Activated T-helper 1 cell treated with anti-CD3 and anti-CD28 coated beads, Interleukin-12 subunit alpha, Interleukin-12 subunit beta, Interleukin-2, Interleukin-4 antibody, amounts not matched to agents 30 ng/mL and 10 ng/mL and 1 ng/mL, durations not matched to agents 14 hours and 24 hours and 36 hours (primary cell): ENCODE data around the gene MUC12. TPM values are rescaled to one million over a fixed set of nuclear protein-coding genes. Genes with fewer than 3 reads are reported as not detected.

Experiments used
- DNase-seq: peaks from one replicate; pipeline ENCODE4 v3.0.0; 2021; ENCODE audit warnings: low spot score
- H3K27ac Mint-ChIP-seq: one replicate; pipeline ENCODE4 v1.8.0; 2021; ENCODE audit warnings: mild to moderate bottlenecking, mixed read lengths
- H3K27me3 Mint-ChIP-seq: one replicate; pipeline ENCODE4 v1.8.0; 2022; ENCODE audit warnings: mild to moderate bottlenecking, moderate library complexity, mixed read lengths; ENCODE audit not compliant: insufficient read depth
- H3K36me3 Mint-ChIP-seq: one replicate; pipeline ENCODE4 v1.8.0; 2021; ENCODE audit warnings: low read depth, mixed read lengths
- H3K4me1 Mint-ChIP-seq: one replicate; pipeline ENCODE4 v1.8.0; 2021; ENCODE audit warnings: low read depth, mixed read lengths
- H3K4me3 Mint-ChIP-seq: one replicate; pipeline ENCODE4 v1.8.0; 2021; ENCODE audit warnings: mild to moderate bottlenecking, moderate library complexity, mixed read lengths
- H3K9me3 Mint-ChIP-seq: one replicate; pipeline ENCODE4 v1.8.0; 2021; ENCODE audit warnings: mixed read lengths
- intact Hi-C: fragments of 100-400 bp; cut with micrococcal nuclease; formaldehyde crosslinking; loops from one replicate; pipeline ENCODE4 v1.15.1; 2024
- total RNA-seq: library from RNA; stranded (reverse); gene quantifications from 2 replicates; pipeline ENCODE4 v1.2.3, GENCODE V29; 2022

MUC12 gene
- total RNA-seq, 1 donor from 2014 or later: 0.44 TPM

- peaks cover 3% of the 10 kb centered on the region for H3K9me3 Mint-ChIP-seq
- H3K4me3 Mint-ChIP-seq: no peak overlapping the region
These were observed 21.6 kb upstream of the MUC12 start for GRCh38 chr7:100947792-100948191.

GRCh38 chr7:100949227-100949932 lies 20.0 kb upstream of the MUC12 start, which contains the start of gene MUC3A:
Gene MUC3A, plus strand, starts transcription at chr7:100949534. Its CDS starts 91 bp downstream, at chr7:100949625.
- Mint-ChIP-seq H3K9me3 (no peaks in the 10 kb centered on the region), H3K36me3 (no peaks in the 10 kb centered on the region), H3K27ac (no peak within 1 kb of the TSS), H3K4me3 (no peak within 1 kb of the TSS), H3K27me3 (peaks cover 8% of the 10 kb centered on the region), H3K4me1 (no peaks in the 10 kb centered on the region)
- DNase-seq: no peak
- intact Hi-C loops: no loop called here

More at GRCh38 chr7:100947792-100948191, 21.6 kb upstream of the MUC12 start:
- no peak for DNase-seq
- peaks cover 8% of the 10 kb centered on the region for H3K27me3 Mint-ChIP-seq
- no peak overlapping the region for H3K27ac Mint-ChIP-seq
- intact Hi-C loops: no loop called here
- no peaks in the 10 kb centered on the region for H3K4me1 Mint-ChIP-seq
- no peaks in the 10 kb centered on the region for H3K36me3 Mint-ChIP-seq

- DNase-seq: no peak
- Mint-ChIP-seq H3K4me3 (no peak overlapping the region), H3K27me3 (peaks cover 8% of the 10 kb centered on the region), H3K4me1 (no peaks in the 10 kb centered on the region), H3K36me3 (no peaks in the 10 kb centered on the region), H3K9me3 (no peaks in the 10 kb centered on the region), H3K27ac (no peak overlapping the region)
- intact Hi-C loops: no loop called here
These were observed 19.4 kb upstream of the MUC12 start for GRCh38 chr7:100949933-100950443.

DNA sequence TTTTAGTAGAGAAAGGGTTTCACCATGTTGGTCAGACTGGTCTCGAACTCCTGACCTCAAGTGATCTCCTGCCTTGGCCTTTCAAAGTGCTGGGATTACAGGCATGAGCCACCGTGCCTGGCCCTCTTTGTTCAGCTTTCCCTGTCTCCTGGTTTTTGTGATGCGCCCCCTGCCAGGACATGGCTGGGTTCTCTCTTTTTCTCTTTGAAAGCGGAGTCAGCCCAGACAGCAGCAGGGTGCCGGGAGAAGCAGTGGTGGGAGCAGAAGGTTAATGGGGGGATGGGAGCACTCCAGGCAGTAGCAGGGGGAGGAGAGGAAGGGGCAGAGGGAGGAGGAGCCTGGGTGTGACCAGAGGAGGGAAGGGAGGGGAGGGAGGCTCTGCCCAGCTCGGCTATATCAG lies 18.2 kb upstream of the MUC12 start:
- no peak for DNase-seq
- Mint-ChIP-seq H3K27me3 (peaks cover 8% of the 10 kb centered on the region), H3K36me3 (no peaks in the 10 kb centered on the region), H3K9me3 (no peaks in the 10 kb centered on the region), H3K27ac (no peak overlapping the region), H3K4me3 (no peak overlapping the region), H3K4me1 (no peaks in the 10 kb centered on the region)
- intact Hi-C loops: no loop called here

DNA sequence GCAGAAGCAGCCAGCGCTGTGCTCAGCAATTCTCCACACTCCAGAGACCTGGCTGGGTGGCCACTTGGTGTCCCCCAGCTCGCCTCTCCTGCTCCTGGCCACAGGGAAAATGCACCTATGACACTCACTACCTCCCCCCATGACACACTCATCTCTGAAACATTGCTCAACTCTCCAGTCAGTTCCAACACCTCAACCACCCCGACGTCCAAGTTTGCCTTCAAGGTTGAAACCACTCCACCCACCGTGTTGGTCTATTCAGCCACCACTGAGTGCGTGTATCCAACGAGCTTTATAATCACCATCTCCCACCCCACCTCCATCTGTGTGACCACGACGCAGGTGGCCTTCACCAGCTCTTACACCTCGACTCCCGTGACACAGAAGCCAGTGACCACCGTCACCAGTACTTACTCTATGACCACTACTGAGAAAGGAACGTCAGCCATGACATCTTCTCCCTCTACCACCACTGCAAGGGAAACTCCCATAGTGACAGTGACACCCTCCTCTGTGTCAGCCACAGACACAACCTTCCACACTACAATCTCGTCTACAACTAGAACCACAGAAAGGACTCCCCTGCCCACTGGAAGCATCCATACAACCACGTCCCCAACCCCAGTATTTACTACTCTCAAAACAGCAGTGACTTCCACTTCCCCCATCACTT lies 17.3 kb upstream of the MUC12 start:
- Mint-ChIP-seq H3K4me1 (no peaks in the 10 kb centered on the region), H3K27ac (no peak overlapping the region), H3K36me3 (no peaks in the 10 kb centered on the region), H3K9me3 (no peaks in the 10 kb centered on the region), H3K4me3 (no peak overlapping the region), H3K27me3 (peaks cover 8% of the 10 kb centered on the region)
- DNase-seq: no peak
- intact Hi-C loops: no loop called here

- Mint-ChIP-seq H3K27ac (no peak overlapping the region), H3K36me3 (no peaks in the 10 kb centered on the region), H3K4me3 (no peak overlapping the region), H3K4me1 (no peaks in the 10 kb centered on the region), H3K27me3 (peaks cover 8% of the 10 kb centered on the region), H3K9me3 (no peaks in the 10 kb centered on the region)
- DNase-seq: no peak
- intact Hi-C loops: no loop called here
These were observed 16.7 kb upstream of the MUC12 start for GRCh38 chr7:100952641-100953040.

- Mint-ChIP-seq H3K27me3 (peaks cover 4% of the 10 kb centered on the region), H3K4me1 (no peaks in the 10 kb centered on the region), H3K4me3 (no peak overlapping the region), H3K27ac (no peak overlapping the region), H3K36me3 (no peaks in the 10 kb centered on the region), H3K9me3 (no peaks in the 10 kb centered on the region)
- DNase-seq: no peak
- intact Hi-C loops: no loop called here
These were observed 11.4 kb upstream of the MUC12 start for GRCh38 chr7:100957832-100958421.

DNA sequence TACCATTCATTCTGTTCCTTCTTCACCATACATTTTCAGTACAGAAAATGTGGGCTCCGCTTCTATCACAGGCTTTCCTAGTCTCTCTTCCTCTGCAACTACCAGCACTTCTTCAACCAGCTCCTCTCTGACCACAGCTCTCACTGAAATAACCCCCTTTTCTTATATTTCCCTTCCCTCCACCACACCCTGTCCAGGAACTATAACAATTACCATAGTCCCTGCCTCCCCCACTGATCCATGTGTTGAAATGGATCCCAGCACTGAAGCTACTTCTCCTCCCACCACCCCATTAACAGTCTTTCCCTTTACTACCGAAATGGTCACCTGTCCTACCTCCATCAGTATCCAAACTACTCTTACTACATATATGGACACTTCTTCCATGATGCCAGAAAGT lies 9.5 kb upstream of the MUC12 start:
- intact Hi-C loops: loop anchor here (10.0 kb wide), 1 partner anchor 215 kb away; no protein-coding TSS in a partner anchor
- H3K9me3 Mint-ChIP-seq: no peaks in the 10 kb centered on the region
- H3K4me1 Mint-ChIP-seq: no peaks in the 10 kb centered on the region
- H3K27ac Mint-ChIP-seq: no peak overlapping the region
- no peak overlapping the region for H3K4me3 Mint-ChIP-seq
- H3K36me3 Mint-ChIP-seq: no peaks in the 10 kb centered on the region
- H3K27me3 Mint-ChIP-seq: peaks cover 10% of the 10 kb centered on the region
- DNase-seq: no peak

DNA sequence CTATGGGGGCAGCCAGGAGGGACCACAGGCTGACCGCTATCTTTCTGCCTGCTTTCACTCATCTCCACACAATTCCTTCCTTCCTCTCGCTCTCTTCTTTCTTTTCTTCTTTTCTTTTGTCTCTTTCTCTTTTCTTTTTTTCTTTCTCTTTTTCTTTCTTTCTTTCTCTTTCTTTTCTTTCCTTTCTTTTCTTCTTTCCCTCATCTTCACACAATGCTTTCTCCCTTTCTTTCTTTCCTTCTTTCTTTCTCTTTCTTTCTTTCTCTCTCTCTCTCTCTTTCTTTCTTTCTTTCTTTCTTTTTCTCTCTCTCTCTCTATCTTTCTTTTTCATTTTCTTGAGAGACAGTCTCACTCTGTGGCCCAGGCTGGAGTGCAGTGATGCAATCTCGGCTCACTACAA lies 6.8 kb upstream of the MUC12 start:
- no peaks in the 10 kb centered on the region for H3K9me3 Mint-ChIP-seq
- H3K4me3 Mint-ChIP-seq: no peak overlapping the region
- DNase-seq: no peak
- H3K27me3 Mint-ChIP-seq: peaks cover 30% of the 10 kb centered on the region
- no peaks in the 10 kb centered on the region for H3K36me3 Mint-ChIP-seq
- H3K27ac Mint-ChIP-seq: no peak overlapping the region
- intact Hi-C loops: loop anchor here (10.0 kb wide), 1 partner anchor 212 kb away; no protein-coding TSS in a partner anchor
- H3K4me1 Mint-ChIP-seq: peaks cover 8% of the 10 kb centered on the region

DNA sequence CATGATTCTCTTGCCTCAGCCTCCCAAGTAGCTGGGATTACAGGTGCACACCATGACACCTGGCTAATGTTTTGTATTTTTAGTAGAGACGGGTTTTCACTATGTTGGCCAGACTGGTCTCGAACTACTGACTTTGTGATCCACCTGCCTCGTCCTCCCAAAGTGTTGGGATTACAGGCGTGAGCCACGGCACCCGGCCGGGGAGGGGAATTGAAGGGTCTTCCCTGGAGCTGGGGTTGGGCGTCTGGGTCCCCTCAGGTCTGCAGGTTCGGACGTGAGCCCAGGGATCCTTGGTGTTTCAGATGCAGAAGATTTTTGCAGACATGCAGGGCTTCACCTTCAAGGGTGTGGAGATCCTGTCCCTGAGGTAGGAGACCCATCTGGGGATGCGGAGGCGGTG lies 6.0 kb upstream of the MUC12 start:
- H3K9me3 Mint-ChIP-seq: no peaks in the 10 kb centered on the region
- H3K4me3 Mint-ChIP-seq: no peak overlapping the region
- H3K27ac Mint-ChIP-seq: no peak overlapping the region
- peaks cover 39% of the 10 kb centered on the region for H3K27me3 Mint-ChIP-seq
- peaks cover 8% of the 10 kb centered on the region for H3K4me1 Mint-ChIP-seq
- intact Hi-C loops: loop anchor here (10.0 kb wide), 1 partner anchor 211 kb away; no protein-coding TSS in a partner anchor
- H3K36me3 Mint-ChIP-seq: no peaks in the 10 kb centered on the region
- DNase-seq: no peak

DNA sequence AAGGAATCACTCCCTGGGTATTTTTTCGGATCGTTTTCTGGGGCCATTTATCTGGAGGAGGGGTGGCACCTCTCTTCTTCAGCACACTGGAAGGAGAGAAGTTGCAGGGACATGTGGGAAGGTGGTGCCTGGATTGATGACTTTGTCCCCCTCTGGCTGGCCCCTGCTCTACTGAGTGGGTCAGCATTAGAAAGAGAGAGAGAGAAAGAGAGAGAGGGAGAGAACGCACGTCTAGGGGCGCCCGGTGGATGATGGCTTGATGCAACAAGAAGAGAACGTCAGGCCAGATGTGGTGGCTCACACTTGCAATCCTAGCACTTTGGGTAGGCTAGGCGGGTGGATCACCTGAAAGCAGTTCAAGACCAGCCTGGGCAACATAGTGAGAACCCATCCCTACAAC lies 5.5 kb upstream of the MUC12 start:
- intact Hi-C loops: loop anchor here (10.0 kb wide), 1 partner anchor 211 kb away; no protein-coding TSS in a partner anchor

GRCh38 chr7:100964630-100965029 lies 4.7 kb upstream of the MUC12 start:
- Mint-ChIP-seq H3K27ac (no peak overlapping the region), H3K9me3 (no peaks in the 10 kb centered on the region), H3K4me1 (peaks cover 8% of the 10 kb centered on the region), H3K4me3 (no peak overlapping the region), H3K27me3 (peaks cover 45% of the 10 kb centered on the region), H3K36me3 (no peaks in the 10 kb centered on the region)
- intact Hi-C loops: loop anchor here (5.0 to 10.0 kb wide), 3 partner anchors 67 to 210 kb away; partner anchors contain the start of gene ACHE
- DNase-seq: no peak

More for the DNA sequence above, 5.5 kb upstream of the MUC12 start:
- Mint-ChIP-seq H3K9me3 (no peaks in the 10 kb centered on the region), H3K27me3 (peaks cover 41% of the 10 kb centered on the region), H3K36me3 (no peaks in the 10 kb centered on the region), H3K4me1 (peaks cover 8% of the 10 kb centered on the region), H3K27ac (no peak overlapping the region), H3K4me3 (no peak overlapping the region)
- DNase-seq: no peak
